ENCODE measurements around the gene EIF2B5.

DNA sequence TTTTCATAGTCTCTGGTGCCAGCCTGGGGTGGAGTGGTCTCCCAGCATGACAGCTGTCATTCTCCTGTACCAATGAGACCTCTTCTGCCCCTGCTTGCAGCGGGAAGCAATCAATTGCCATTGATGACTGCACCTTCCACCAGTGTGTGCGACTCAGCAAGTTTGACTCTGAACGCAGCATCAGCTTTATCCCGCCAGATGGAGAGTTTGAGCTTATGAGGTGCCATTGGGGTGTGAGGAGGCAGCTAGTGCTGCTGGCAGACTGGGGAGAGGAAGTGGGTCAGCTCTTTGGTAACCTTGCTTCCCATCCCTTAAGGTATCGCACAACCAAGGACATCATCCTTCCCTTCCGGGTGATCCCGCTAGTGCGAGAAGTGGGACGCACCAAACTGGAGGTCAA, 46.4 kb downstream of the EIF2B5 start:
- TF ChIP-seq TAF1 (IDR thresholded peaks at IDR 0.05; ENCODE audit: borderline replicate concordance, insufficient read depth, low read length) (no peak), POLR2AphosphoS5 (IDR thresholded peaks at IDR 0.05; ENCODE audit: low read depth, low read length) (no peak), SIN3A (IDR thresholded peaks at IDR 0.05; ENCODE audit: borderline replicate concordance, insufficient read depth, low read length) (no peak), REST (IDR thresholded peaks at IDR 0.05; ENCODE audit: insufficient read depth in 1 of 2, low read depth in 2 of 2, low read length in 2 of 2) (no peak), FOXP2 (optimal IDR thresholded peaks at IDR 0.05; ENCODE audit: borderline replicate concordance, extremely low read depth, extremely low read length, insufficient read depth) (no peak)

Data from PFSK-1 (cell line).